Keratinocyte (primary cell): ENCODE results near the gene ATCAY. TPM values are rescaled to one million over a fixed set of nuclear protein-coding genes. Genes with fewer than 3 reads are reported as not detected.
"Not testable (repeated sequence)": the region's sequence is repeated elsewhere in the genome, so short reads cannot be mapped to it uniquely, and the experiment has no call there.

Experiments
- DNase-seq: peaks from one replicate; pipeline ENCODE4 v3.0.0-alpha.2; 2011; ENCODE audit warnings: low read depth, missing footprints, low spot score
- FAIRE-seq: peaks from 2 replicates; lab custom pipeline; 2011; peaks lifted over from hg19 to GRCh38; lab: Jason Lieb, UNC
- H2AFZ ChIP-seq: 2 replicates; pipeline ENCODE4 v1.6.0; 2012; ENCODE audit warnings: low read length, control low read depth, inconsistent platforms; ENCODE audit not compliant: control insufficient read depth
- H3K27ac ChIP-seq: 2 replicates; pipeline ENCODE4 v1.5.1; 2011; ENCODE audit warnings: low read length; ENCODE audit not compliant: control insufficient read depth, insufficient read depth
- H3K27me3 ChIP-seq: 3 replicates; pipeline ENCODE4 v1.6.0; 2011; ENCODE audit warnings: low read length; ENCODE audit not compliant: control insufficient read depth, insufficient read depth; ENCODE audit errors: extremely low read depth
- H3K36me3 ChIP-seq, 2 experiments: 2 replicates in 1 of 2; 3 replicates in 1 of 2; pipeline ENCODE4 v1.5.1; 2011; ENCODE audit warnings: low read length in 2 of 2, mild to moderate bottlenecking in 1 of 2; ENCODE audit not compliant: control insufficient read depth in 2 of 2, insufficient read depth in 2 of 2; ENCODE audit errors: extremely low read depth in 1 of 2
- H3K4me1 ChIP-seq: 3 replicates; pipeline ENCODE4 v1.5.1; 2011; ENCODE audit warnings: low read length; ENCODE audit not compliant: control insufficient read depth, insufficient read depth; ENCODE audit errors: extremely low read depth
- H3K4me2 ChIP-seq: 3 replicates; pipeline ENCODE4 v1.6.0; 2011; ENCODE audit warnings: low read depth, low read length; ENCODE audit not compliant: control insufficient read depth, insufficient read depth; ENCODE audit errors: extremely low read depth
- H3K4me3 ChIP-seq, 3 experiments: fragments of 200-600 bp in 1 of 3; sonication (generic) in 1 of 3; 2 replicates in 2 of 3; 3 replicates in 1 of 3; pipeline ENCODE4 v1.5.1; 2011 to 2016; ENCODE audit warnings: low read length in 3 of 3, mild to moderate bottlenecking in 3 of 3, control low read depth in 2 of 3, inconsistent platforms in 1 of 3, low read depth in 1 of 3, mixed read lengths in 1 of 3, mixed run types in 1 of 3, moderate library complexity in 1 of 3; ENCODE audit not compliant: control insufficient read depth in 2 of 3, insufficient read depth in 2 of 3; ENCODE audit errors: extremely low read depth in 1 of 3
- H3K79me2 ChIP-seq: 2 replicates; pipeline ENCODE4 v1.6.0; 2012; ENCODE audit warnings: low read length; ENCODE audit not compliant: control insufficient read depth, insufficient read depth
- H3K9ac ChIP-seq: 3 replicates; pipeline ENCODE4 v1.6.0; 2011; ENCODE audit warnings: low read length; ENCODE audit not compliant: control insufficient read depth, insufficient read depth; ENCODE audit errors: extremely low read depth
- H3K9me1 ChIP-seq: 3 replicates; pipeline ENCODE4 v1.6.0; 2011; ENCODE audit warnings: low read length; ENCODE audit not compliant: control insufficient read depth, insufficient read depth; ENCODE audit errors: extremely low read depth
- H3K9me3 ChIP-seq: 2 replicates; pipeline ENCODE4 v1.5.1; 2012; ENCODE audit warnings: low read depth, low read length; ENCODE audit not compliant: control insufficient read depth
- H4K20me1 ChIP-seq: 3 replicates; pipeline ENCODE4 v1.6.0; 2011; ENCODE audit warnings: low read length; ENCODE audit not compliant: control insufficient read depth, insufficient read depth; ENCODE audit errors: extremely low read depth
- EZH2 ChIP-seq: IDR thresholded peaks from one replicate; pipeline ENCODE4 v1.6.1; 2012; ENCODE audit warnings: inconsistent platforms, mild to moderate bottlenecking, low read length, moderate library complexity
- dilution Hi-C: fragments of 300-500 bp; cut with MboI; formaldehyde crosslinking; loops from one replicate; pipeline ENCODE4 v1.7.0; 2020; ENCODE audit warnings: low sequenced_read_pairs; ENCODE audit not compliant: extremely low pct_ligation_motif_present
- polyA plus RNA-seq, 5 experiments: library from polyadenylated mRNA; depleted of rRNA in 3 of 5; stranded (reverse) in 3 of 5; stranded (forward) in 1 of 5; unstranded in 1 of 5; fragments of >200 nt; gene quantifications; 1 replicate in 1 of 5; 2 replicates in 3 of 5; 3 replicates in 1 of 5; pipeline versions ENCODE4 v1.2.1 to v1.2.3, GENCODE V29; 2011 to 2012; ENCODE audit warnings: missing spikeins in 2 of 5, low read depth in 1 of 5, low replicate concordance in 1 of 5
- TF ChIP-seq, protein P1 (sequence below), 3 experiments: IDR thresholded peaks in 1 of 3; conservative IDR thresholded peaks in 1 of 3; optimal IDR thresholded peaks in 1 of 3; 2 replicates in 2 of 3; 3 replicates in 1 of 3; pipeline versions ENCODE3 to v1.5.1; 2011; ENCODE audit warnings: low read length in 3 of 3, mild to moderate bottlenecking in 3 of 3, moderate library complexity in 2 of 3, control low read depth in 1 of 3, inconsistent platforms in 1 of 3; ENCODE audit not compliant: insufficient read depth in 2 of 3; ENCODE audit errors: extremely low read depth in 1 of 3

ATCAY gene
- polyA plus RNA-seq, 1 donor (not counting 4 experiments of a cell fraction or from before 2014, with no cell fraction given), result not detected

DNA sequence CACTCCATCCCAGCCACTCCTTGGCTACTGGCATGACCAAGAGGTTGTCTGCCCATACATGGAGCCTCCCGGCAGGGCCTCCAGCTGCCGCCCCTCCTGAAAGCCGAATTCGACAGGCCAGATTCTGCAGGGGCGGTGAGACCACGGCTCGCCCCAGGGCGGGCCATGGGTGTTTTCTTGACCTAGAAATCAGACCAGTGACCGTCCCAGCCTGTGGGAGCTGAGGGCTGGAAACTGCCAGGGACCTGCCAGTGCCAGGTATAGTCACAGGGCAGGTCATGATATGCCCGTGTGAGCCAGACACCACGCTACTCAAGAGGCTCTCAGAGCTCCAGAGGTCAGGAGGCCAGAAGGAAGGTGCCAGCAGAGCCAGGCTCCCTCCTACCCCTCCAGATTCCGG is 73.6 kb downstream of the ATCAY start:
- dilution Hi-C loops, result no loop called here
- H3K4me2 ChIP-seq, result no peak overlapping the region
- peaks cover 3% of the 10 kb centered on the region for H4K20me1 ChIP-seq
- no peak for DNase-seq
- H2AFZ ChIP-seq, result no peak overlapping the region
- H3K9ac ChIP-seq, result no peak overlapping the region
- H3K9me1 ChIP-seq, result no peaks in the 10 kb centered on the region
- H3K4me3 ChIP-seq, result no peak overlapping the region
- H3K36me3 ChIP-seq, result peaks cover 6 to 11% of the 10 kb centered on the region in 2 experiments
- H3K9me3 ChIP-seq, result no peaks in the 10 kb centered on the region
- no peak for FAIRE-seq
- no peaks in the 10 kb centered on the region for H3K27me3 ChIP-seq
- H3K79me2 ChIP-seq, result peaks cover 5% of the 10 kb centered on the region
- no peaks in the 10 kb centered on the region for H3K4me1 ChIP-seq
- TF ChIP-seq, protein P1, sequence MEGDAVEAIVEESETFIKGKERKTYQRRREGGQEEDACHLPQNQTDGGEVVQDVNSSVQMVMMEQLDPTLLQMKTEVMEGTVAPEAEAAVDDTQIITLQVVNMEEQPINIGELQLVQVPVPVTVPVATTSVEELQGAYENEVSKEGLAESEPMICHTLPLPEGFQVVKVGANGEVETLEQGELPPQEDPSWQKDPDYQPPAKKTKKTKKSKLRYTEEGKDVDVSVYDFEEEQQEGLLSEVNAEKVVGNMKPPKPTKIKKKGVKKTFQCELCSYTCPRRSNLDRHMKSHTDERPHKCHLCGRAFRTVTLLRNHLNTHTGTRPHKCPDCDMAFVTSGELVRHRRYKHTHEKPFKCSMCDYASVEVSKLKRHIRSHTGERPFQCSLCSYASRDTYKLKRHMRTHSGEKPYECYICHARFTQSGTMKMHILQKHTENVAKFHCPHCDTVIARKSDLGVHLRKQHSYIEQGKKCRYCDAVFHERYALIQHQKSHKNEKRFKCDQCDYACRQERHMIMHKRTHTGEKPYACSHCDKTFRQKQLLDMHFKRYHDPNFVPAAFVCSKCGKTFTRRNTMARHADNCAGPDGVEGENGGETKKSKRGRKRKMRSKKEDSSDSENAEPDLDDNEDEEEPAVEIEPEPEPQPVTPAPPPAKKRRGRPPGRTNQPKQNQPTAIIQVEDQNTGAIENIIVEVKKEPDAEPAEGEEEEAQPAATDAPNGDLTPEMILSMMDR (optimal IDR thresholded peaks at IDR 0.05 in 1 of 3, IDR thresholded peaks at IDR 0.05 in 1 of 3, conservative IDR thresholded peaks at IDR 0.05 in 1 of 3; ENCODE audit: extremely low read depth in 1 of 3, insufficient read depth in 2 of 3, low read length in 3 of 3), result no peak
- TF ChIP-seq EZH2, result no peak
- H3K27ac ChIP-seq, result no peak overlapping the region

GRCh38 chr19:3955276-3955675 is 74.8 kb downstream of the ATCAY start:
- H3K4me1 ChIP-seq, DNase-seq, H3K4me3 ChIP-seq, dilution Hi-C loops, H3K9ac ChIP-seq, H4K20me1 ChIP-seq, H3K27ac ChIP-seq, FAIRE-seq, H3K4me2 ChIP-seq, H3K79me2 ChIP-seq, H3K9me1 ChIP-seq, H3K27me3 ChIP-seq, H2AFZ ChIP-seq, H3K9me3 ChIP-seq: not testable (repeated sequence)
- H3K36me3 ChIP-seq, result peaks cover 6 to 12% of the 10 kb centered on the region in 2 experiments

GRCh38 chr19:3955688-3956087 is 75.2 kb downstream of the ATCAY start:
- Histone ChIP-seq H3K79me2 (peaks cover 5% of the 10 kb centered on the region), H3K4me2 (no peak overlapping the region), H3K36me3 (peaks cover 6 to 13% of the 10 kb centered on the region in 2 experiments), H4K20me1 (peaks cover 3% of the 10 kb centered on the region), H3K9me1 (no peaks in the 10 kb centered on the region), H3K4me1 (no peaks in the 10 kb centered on the region), H3K27me3 (no peaks in the 10 kb centered on the region), H3K9ac (no peak overlapping the region), H3K27ac (no peak overlapping the region), H3K9me3 (no peaks in the 10 kb centered on the region), H3K4me3 (no peak overlapping the region), H2AFZ (no peak overlapping the region)
- DNase-seq (no peak), FAIRE-seq (no peak)
- TF ChIP-seq, protein P1 (optimal IDR thresholded peaks at IDR 0.05 in 1 of 3, IDR thresholded peaks at IDR 0.05 in 1 of 3, conservative IDR thresholded peaks at IDR 0.05 in 1 of 3; ENCODE audit: extremely low read depth in 1 of 3, insufficient read depth in 2 of 3, low read length in 3 of 3), result no peak
- TF ChIP-seq EZH2, result no peak
- dilution Hi-C loops, result no loop called here
